Stimulated activated CD8-positive, alpha-beta memory T cell treated with anti-CD3 and anti-CD28 coated beads, Interleukin-15, amount 100 ng/mL, for 1 hour (primary cell): ENCODE data around the gene IMMP2L.

Experiments used
- DNase-seq: peaks from one replicate; pipeline ENCODE4 v3.0.0-alpha.2; 2020; ENCODE audit warnings: low read depth

Gene IMMP2L

GRCh38 chr7:111147708-111148533, 414.4 kb downstream of the IMMP2L start:
- no peak for DNase-seq

DNA sequence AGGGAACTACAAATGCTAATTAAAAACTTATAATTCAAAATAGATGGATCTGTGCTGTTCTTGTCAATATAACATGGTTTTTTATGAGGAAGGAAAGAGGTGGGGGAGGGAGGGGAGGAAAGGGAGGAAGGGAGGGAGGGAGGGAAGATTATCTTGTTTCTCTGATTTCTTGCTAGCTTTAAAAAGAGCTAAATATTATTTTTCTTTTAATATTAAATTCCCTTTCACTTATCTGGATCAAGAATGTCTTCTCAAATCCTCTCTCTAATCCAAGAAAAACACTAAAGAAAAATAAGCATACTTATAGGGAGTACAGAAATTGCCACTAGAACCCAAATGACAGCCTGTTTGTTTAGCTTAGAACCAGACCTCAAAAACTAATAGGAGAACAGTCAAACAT, 416.2 kb downstream of the IMMP2L start:
- DNase-seq: no peak

GRCh38 chr7:111145472-111145871, 416.8 kb downstream of the IMMP2L start:
- DNase-seq: no peak

- no peak for DNase-seq
These were observed 422.0 kb downstream of the IMMP2L start for GRCh38 chr7:111140091-111140865.

DNA sequence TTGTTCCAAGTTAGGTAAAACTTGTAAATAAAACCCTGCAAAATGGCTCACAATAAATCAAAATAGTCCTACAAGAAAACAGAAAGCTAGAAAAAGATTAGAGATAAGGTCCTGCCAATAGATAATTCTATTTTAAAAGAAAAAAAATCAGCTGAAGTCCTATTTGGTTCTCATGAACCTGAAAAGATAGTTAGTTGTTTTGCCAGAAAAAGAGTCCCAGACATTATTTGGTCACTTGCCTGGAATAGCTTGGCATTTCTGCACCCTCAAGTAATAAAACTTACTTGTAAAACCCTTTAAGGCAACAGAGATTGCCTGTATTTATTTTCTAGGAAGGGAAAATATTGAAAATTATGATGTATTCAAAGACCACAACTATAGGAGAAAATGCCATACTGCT, 423.7 kb downstream of the IMMP2L start:
- DNase-seq: no peak

DNA sequence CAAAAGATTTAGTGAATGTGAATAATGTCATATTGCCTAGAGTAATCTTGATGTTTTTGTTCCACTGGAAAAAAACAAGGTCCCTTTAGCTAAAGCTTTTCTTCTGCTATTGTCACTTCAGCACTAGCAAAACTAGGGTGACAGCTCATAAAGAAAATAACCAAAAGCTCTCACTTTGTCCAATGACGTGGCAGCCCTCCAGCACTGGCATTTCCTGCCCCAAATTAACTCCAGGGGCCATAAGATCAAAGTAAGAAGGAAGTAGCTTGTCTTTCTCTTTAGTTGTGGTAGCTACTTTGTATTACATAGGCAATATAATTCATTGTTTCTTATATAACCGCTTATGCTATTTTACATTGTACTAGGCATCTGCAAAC, 424.1 kb downstream of the IMMP2L start:
- no peak for DNase-seq

- no peak for DNase-seq
These were observed 424.7 kb downstream of the IMMP2L start for GRCh38 chr7:111137296-111138192.

DNA sequence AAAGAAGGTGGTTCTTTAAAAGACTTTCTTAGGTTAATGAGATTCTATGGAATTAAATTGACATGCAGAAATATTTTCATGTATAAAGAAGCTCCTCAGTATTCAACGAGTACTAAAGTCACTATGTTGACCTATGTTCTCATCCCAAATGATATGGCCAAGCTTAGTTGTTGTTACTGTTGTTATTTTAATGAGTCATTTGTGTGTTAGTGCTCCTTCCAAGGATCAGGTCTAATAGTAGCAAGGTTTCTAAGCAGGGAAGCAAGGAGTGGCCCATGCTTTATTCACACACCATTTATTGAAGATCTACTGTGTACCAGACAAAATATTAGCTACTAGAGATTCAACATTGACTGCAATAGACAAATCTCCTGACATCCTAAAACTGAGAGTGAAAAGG, 429.5 kb downstream of the IMMP2L start:
- no peak for DNase-seq

DNA sequence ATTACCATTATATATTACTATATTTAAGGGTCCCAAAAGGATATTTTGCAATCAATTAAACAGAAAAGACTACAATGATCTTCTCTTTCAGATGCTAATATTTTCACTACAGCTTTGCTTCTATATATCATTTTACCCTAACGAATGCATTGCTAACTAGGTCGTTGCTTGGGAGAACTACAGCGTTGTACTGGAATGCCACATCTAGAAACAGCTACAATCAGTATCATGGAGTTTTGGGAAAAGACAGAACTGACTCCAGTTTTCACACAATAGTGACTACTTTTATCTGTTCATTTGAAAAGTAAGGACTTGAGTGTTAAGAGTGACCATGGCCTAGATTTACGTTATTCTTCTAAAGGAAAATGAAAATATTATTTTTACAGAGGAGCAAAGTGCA, 432.9 kb downstream of the IMMP2L start:
- DNase-seq: no peak

- DNase-seq: no peak
These were observed 435.3 kb downstream of the IMMP2L start for GRCh38 chr7:111126987-111127386.

GRCh38 chr7:111115966-111116365, 446.3 kb downstream of the IMMP2L start:
- DNase-seq: no peak

- DNase-seq: no peak
These were observed 448.9 kb downstream of the IMMP2L start for GRCh38 chr7:111113263-111114017.

DNA sequence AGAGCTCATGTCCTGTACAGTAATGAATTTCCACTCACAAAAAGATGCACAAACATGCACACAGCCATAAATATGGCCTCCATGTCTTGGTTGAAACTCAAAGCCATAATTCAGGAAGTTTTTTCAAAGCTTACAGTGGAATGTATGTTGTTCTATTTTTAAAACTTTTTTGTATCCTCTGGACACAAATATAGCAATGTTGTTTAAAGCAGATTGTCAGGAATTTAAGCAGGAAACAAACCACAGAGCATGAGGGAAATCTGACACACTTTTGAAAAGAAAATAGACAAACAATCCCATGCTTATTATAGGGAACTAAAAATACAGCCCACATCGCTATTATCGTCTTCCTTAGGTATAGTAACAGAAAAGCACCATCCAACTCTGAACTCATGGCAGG, 449.9 kb downstream of the IMMP2L start:
- no peak for DNase-seq

- DNase-seq: no peak
These were observed 453.8 kb downstream of the IMMP2L start for GRCh38 chr7:111108496-111108895.

GRCh38 chr7:111108000-111108399, 454.3 kb downstream of the IMMP2L start:
- DNase-seq: no peak

GRCh38 chr7:111107579-111107978, 454.7 kb downstream of the IMMP2L start:
- DNase-seq: no peak

GRCh38 chr7:111105269-111105668, 457.0 kb downstream of the IMMP2L start:
- no peak for DNase-seq

DNA sequence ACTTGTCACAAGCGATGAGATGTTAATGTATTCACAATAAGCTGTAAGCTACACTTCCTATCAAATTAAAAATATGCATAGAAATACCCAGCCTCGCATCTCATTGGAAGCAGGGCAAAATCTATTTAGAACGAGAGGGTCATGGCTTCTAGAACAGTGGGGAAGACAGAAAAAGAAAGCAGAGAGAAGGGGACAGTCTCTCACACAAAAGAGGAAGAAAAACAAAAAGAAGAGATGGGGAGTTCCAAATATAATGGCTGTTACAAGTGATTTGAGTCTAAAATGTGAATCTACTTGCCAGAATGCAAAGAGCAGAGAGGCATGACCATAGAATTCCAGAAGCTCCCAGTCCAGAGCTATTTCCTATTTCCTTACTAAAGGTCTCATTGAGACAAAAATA, 457.6 kb downstream of the IMMP2L start:
- no peak for DNase-seq

DNA sequence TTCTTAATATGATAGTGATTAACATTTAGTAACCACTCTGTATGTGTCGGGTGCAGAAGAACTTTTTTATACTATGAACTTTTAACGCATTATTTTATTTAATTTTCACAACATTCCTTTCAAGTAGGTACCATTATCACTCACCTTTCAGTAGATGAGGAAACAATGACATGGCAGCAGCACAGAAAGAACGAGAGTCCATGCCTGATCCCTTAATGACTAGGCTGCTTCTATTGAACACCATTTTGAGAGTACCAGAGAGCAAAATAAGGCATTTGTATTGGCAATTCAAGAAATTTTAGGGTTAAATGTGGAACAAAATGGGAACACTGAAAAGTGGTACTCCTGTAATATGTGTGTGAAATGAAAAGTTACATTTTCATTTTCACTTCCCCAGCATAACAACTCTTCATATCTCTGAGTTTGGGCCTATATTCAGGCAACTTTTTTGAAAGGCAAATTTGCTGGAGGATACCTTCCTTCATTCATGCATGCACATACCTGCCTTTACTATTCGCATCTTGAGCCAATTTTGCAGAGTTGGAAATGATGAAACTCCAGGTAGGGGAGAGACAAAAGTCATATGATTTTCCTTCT, 458.5 kb downstream of the IMMP2L start:
- no peak for DNase-seq

- no peak for DNase-seq
These were observed 459.2 kb downstream of the IMMP2L start for GRCh38 chr7:111103136-111103535.
